ENCODE results near the gene KSR1. TPM values are rescaled to one million over a fixed set of nuclear protein-coding genes. Genes with fewer than 3 reads are reported as not detected.
"Not testable (repeated sequence)": the region's sequence is repeated elsewhere in the genome, so short reads cannot be mapped to it uniquely, and the experiment has no call there.

KSR1 gene
- total and polyA plus RNA-seq, 2 of the 4 experiments (the other 2 are of a cell fraction) = 12.5 to 21.9 TPM

GRCh38 chr17:27426471-27426870, 29.8 kb upstream of the KSR1 start:
- H2AK9ac ChIP-seq (replicated peaks; ENCODE audit: low read depth, low read length, poor library complexity); H3K27me3 ChIP-seq (ENCODE audit: control insufficient read depth, insufficient read depth, low read length); H3K9ac ChIP-seq (ENCODE audit: low read depth, low read length); DNase-seq; H3K18ac ChIP-seq (ENCODE audit: low read depth, low read length); H4K5ac ChIP-seq (ENCODE audit: low read depth, low read length); H3K9me1 ChIP-seq (ENCODE audit: insufficient read depth, low read length); H4K91ac ChIP-seq (ENCODE audit: insufficient read depth, low read depth, low read length); H3K4me3 ChIP-seq (ENCODE audit: insufficient read depth, low read depth, low read length); H3K56ac ChIP-seq (ENCODE audit: extremely low read depth, insufficient read depth, low read length); POLR2A ChIA-PET (ENCODE audit: unreplicated experiment); H3K23ac ChIP-seq (ENCODE audit: low read depth, low read length); H3K4ac ChIP-seq (ENCODE audit: low read depth, low read length); ATAC-seq (ENCODE audit: low read depth); H2AFZ ChIP-seq (replicated peaks; ENCODE audit: low read length, poor library complexity); H4K20me1 ChIP-seq (ENCODE audit: insufficient read depth, low read length); H2BK15ac ChIP-seq (ENCODE audit: low read depth, low read length); H2BK20ac ChIP-seq (ENCODE audit: low read depth, low read length); BruUV-seq (replicated peaks); H3K36me3 ChIP-seq (ENCODE audit: control insufficient read depth, insufficient read depth, low read length); H2BK120ac ChIP-seq (ENCODE audit: low read depth, low read length); H3K9me3 ChIP-seq (ENCODE audit: control insufficient read depth, insufficient read depth, low read length); H3K14ac ChIP-seq (replicated peaks; ENCODE audit: low read depth, low read length); H3K79me1 ChIP-seq (ENCODE audit: low read depth in 1 of 2, low read length in 2 of 2); H3K27ac ChIP-seq (ENCODE audit: insufficient read depth, low read length); CTCF ChIA-PET; intact Hi-C loops (cut with micrococcal nuclease); H2AK5ac ChIP-seq (ENCODE audit: low read depth, low read length); dilution Hi-C loops (cut with HindIII; ENCODE audit: low sequenced_read_pairs, unreplicated experiment); H4K8ac ChIP-seq (ENCODE audit: low read depth in 2 of 2, low read length in 2 of 2); H3K4me1 ChIP-seq (ENCODE audit: control insufficient read depth, insufficient read depth, low read length); H3K4me2 ChIP-seq (ENCODE audit: low read depth, low read length); H2BK5ac ChIP-seq (ENCODE audit: low read depth, low read length, poor library complexity, severe bottlenecking): not testable (repeated sequence)
- in situ Hi-C loops (cut with MboI; ENCODE audit: low sequenced_read_pairs) = loop anchor here (25.0 kb wide), 1 partner anchor 189 kb away; no protein-coding TSS in a partner anchor
- 60% methylated on average over 1 of the region's 3 CpGs; no CpG with 5 or more reads in 1 of the 2 experiments for WGBS, 2 experiments (ENCODE audit: extremely low coverage in 2 of 2, insufficient read length in 1 of 2)

- H3K9me3 ChIP-seq (ENCODE audit: control insufficient read depth, insufficient read depth, low read length); CTCF ChIA-PET; DNase-seq; H3K4me1 ChIP-seq (ENCODE audit: control insufficient read depth, insufficient read depth, low read length); intact Hi-C loops (cut with micrococcal nuclease); POLR2A ChIA-PET (ENCODE audit: unreplicated experiment); H3K4ac ChIP-seq (ENCODE audit: low read depth, low read length); H2AK9ac ChIP-seq (replicated peaks; ENCODE audit: low read depth, low read length, poor library complexity); dilution Hi-C loops (cut with HindIII; ENCODE audit: low sequenced_read_pairs, unreplicated experiment); H3K4me3 ChIP-seq (ENCODE audit: insufficient read depth, low read depth, low read length); H3K9me1 ChIP-seq (ENCODE audit: insufficient read depth, low read length); H3K27me3 ChIP-seq (ENCODE audit: control insufficient read depth, insufficient read depth, low read length); H3K36me3 ChIP-seq (ENCODE audit: control insufficient read depth, insufficient read depth, low read length); H4K91ac ChIP-seq (ENCODE audit: insufficient read depth, low read depth, low read length); H3K4me2 ChIP-seq (ENCODE audit: low read depth, low read length); H2BK5ac ChIP-seq (ENCODE audit: low read depth, low read length, poor library complexity, severe bottlenecking); H2BK20ac ChIP-seq (ENCODE audit: low read depth, low read length); H3K56ac ChIP-seq (ENCODE audit: extremely low read depth, insufficient read depth, low read length); H4K8ac ChIP-seq (ENCODE audit: low read depth in 2 of 2, low read length in 2 of 2); H2BK15ac ChIP-seq (ENCODE audit: low read depth, low read length); H2AK5ac ChIP-seq (ENCODE audit: low read depth, low read length); H3K27ac ChIP-seq (ENCODE audit: insufficient read depth, low read length); H3K14ac ChIP-seq (replicated peaks; ENCODE audit: low read depth, low read length); H2AFZ ChIP-seq (replicated peaks; ENCODE audit: low read length, poor library complexity); BruUV-seq (replicated peaks); ATAC-seq (ENCODE audit: low read depth); H3K18ac ChIP-seq (ENCODE audit: low read depth, low read length); H3K9ac ChIP-seq (ENCODE audit: low read depth, low read length); H4K5ac ChIP-seq (ENCODE audit: low read depth, low read length); H4K20me1 ChIP-seq (ENCODE audit: insufficient read depth, low read length); H3K79me1 ChIP-seq (ENCODE audit: low read depth in 1 of 2, low read length in 2 of 2); H3K23ac ChIP-seq (ENCODE audit: low read depth, low read length); H2BK120ac ChIP-seq (ENCODE audit: low read depth, low read length): not testable (repeated sequence)
- in situ Hi-C loops (cut with MboI; ENCODE audit: low sequenced_read_pairs) = loop anchor here (25.0 kb wide), 1 partner anchor 190 kb away; no protein-coding TSS in a partner anchor
- no CpG with 5 or more reads among the region's 5 CpGs for WGBS, 2 experiments (ENCODE audit: extremely low coverage in 2 of 2, insufficient read length in 1 of 2)
Observed at GRCh38 chr17:27427166-27427862, 28.9 kb upstream of the KSR1 start.
